Stimulated activated CD8-positive, alpha-beta memory T cell treated with anti-CD3 and anti-CD28 coated beads, Interleukin-7, amount 100 ng/mL, for 24 hours (primary cell): Measurements from ENCODE around the gene NDUFA11.
"Not testable (repeated sequence)": the region's sequence is repeated elsewhere in the genome, so short reads cannot be mapped to it uniquely, and the experiment has no call there.

Source experiments
- DNase-seq: peaks from one replicate; pipeline ENCODE4 v3.0.0-alpha.2; 2020; ENCODE audit warnings: low read depth

Gene NDUFA11

DNA sequence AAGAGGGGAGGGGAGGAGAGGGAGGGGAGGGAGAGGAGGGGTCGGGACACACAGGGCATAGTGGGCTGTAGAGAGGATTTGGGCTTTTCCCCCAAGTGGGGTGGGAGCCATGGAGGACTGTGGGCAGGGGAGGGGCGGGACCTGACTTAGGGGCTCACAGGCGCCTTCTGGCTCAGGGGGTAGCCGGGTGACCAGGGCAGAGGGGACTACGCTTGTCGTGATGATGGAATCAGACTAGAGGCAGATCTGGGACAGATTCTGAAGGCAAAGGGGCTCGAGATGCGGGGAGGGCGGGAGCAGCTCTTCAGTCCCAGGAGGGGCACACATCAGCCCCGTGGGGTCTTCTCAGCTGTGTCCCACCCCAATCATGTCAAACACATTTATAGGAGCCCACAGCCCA is 13.5 kb downstream of the NDUFA11 start:
- no peak for DNase-seq

DNA sequence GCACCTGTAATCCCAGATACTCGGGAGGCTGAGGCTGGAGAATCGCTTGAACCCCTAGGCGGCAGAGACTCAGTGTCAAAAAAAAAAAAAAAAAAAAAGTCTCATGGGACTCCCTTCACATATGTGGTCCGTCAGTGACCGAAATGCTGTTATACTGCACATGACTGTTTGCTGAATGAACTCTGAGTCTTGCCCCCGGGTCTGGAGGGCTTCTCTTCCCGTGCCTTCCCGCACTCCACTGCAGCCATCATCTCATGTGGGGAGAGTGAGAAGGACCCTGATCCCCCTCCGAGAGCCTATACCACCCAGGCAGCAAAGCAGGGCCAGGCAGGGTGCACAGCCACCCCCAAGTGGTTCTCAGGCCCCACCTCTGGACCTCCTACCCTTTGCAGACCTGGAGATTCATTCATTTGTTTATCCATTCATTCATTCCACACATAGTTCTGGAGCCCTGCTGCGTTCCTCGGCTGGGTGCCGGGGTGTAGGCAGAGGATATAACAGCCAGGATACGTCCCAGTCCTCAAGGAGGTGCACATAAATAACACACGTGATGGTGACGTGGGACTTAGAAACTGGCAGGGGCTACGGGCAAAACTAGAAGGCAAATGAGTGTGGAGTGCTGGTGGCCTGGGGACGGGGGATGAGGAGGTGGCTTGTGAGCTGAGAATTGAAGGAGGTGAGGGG is 14.2 kb downstream of the NDUFA11 start:
- no peak for DNase-seq

DNA sequence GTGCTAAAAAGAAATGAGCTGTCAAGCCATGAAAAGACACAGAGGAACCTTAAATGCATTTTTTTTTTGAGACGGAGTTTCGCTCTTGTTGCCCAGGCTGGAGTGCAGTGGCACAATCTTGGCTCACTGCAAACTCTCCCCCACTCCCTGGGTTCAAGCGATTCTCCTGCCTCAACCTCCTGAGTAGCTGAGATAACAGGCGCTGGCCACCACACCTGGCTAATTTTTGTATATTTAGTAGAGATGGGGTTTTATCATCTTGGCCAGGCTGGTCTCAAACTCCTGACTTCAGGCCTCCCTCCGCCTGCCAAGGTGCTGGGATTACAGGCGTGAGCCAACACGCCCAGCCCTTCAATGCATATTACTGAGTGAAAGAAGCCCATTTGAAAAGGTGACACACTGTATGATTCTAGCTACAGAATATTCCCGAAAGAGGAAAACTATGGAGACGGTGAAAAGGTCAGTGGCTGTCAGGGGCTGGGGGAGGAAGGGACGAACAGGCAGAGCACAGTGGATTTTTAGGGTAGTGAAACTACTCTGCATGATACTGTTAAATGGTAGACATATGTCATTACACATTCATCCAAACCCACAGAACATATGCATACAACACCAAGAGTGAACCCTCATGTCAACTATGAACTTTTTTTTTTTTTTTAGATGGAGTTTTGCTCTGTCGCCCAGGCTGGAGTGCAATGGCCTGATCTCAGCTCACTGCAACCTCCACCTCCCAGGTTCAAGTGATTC is 19.4 kb downstream of the NDUFA11 start:
- DNase-seq: not testable (repeated sequence)

DNA sequence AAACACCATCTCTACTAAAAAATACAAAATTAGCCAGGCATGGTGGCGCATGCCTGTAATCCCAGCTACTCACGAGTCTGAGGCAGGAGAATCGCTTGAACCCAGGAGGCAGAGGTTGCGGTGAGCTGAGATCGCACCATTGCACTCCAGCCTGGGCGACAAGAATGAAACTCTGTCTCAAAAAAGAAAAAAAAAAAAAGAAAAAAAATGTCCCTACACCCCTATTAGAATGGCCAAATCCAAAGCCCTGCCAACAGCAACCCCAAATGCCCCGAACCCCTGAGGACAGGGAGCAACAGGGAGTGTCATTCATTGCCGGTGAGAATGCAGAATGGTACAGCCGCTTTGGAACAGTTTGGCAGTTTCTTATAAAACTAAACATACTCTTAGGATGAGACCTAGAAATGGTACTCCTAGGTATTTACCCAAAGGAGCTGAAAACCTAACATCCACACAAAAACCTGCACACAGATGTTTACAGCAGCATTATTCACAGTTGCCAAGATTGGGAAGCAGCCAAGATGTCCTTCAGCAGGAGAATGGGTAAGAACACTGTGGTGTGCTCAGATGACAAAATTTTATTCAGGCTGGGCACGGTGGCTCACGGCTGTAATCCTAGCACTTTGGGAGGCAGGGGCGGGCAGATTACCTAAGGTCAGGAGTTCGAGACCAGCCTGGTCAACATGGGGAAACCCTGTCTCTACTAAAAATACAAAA is 20.3 kb downstream of the NDUFA11 start:
- not testable (repeated sequence) for DNase-seq

DNA sequence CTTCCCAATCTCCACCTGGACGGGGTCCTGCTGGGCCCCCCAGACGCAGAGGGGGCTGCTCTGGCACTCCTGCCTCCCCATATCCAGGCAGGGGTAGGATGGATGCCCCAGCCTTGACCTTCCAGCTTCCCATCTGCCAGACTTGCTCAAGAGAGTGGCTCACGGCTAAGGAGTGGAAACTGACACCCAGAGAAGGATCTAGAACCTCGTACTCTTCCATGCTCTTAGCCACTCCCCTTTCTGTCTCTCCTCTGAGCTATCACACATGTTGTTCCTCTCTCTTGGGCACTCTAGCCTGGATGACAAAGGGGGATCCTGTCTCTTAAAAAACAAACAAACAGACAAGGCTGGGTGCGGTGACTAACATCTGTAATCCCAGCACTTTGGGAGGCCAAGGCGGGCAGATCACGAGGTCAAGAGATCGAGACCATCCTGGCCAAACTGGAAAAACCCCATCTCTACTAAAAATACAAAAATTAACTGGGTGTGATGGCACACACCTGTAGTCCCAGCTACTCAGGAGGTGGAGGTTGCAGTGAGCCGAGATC is 21.1 kb downstream of the NDUFA11 start:
- no peak for DNase-seq

DNA sequence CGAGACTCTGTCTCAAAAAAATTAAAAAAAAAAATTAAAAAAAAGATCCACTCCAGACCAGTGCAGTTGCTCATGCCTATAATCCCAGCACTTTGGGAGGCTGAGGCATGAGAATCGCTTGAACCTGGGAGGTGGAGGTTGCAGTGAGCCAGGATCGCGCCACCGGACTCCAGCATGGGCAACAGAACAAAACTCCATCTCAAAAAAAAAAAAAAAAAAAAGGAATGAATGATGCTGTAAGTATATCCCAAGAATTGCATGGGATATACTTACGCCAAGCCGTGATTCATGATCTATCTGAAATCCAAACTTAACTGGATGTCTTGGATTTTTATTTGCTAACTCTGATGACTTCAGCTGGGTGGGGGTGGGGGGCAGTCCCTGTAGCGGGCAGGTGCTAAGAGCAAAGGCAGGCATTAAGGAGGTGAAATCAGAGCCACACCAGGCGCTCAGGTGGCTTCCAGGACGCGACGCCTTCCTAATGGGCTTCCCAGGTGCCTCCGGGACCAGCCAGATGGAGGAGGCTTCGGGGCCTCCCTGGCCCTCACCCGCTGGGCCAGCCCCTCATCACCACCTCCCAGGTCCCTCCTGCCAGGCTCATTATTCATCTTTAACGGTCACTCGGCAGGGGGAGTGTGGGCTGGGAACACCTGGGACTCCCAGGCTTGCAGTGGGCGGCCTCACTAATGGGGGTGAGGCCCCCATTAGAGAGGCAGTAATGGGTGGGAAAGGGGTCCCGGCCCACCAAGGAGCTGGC is 21.9 kb downstream of the NDUFA11 start:
- no peak for DNase-seq

DNA sequence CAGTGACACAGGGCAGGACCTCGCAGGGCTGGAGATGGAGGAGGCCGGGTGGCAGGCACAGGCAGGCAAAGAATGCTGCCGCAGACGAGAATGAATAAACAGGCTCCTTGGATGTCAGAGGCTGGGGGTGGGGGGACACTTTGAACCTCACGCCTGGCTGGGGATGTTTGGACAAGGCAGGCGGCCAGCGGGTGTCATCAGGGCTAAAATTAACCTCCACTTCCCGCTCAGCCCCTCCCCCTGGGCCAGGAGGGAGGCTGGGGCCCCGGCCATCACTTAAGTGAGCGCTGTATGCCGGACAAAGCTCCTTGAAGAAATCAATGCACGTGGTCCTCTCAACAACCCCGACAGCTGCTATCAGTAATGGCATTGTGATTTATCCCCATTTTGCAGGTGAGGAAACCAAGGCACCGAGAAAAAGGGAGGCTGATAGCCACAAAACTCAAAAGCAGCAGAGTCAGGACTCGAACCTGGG is 22.9 kb downstream of the NDUFA11 start:
- DNase-seq: no peak

DNA sequence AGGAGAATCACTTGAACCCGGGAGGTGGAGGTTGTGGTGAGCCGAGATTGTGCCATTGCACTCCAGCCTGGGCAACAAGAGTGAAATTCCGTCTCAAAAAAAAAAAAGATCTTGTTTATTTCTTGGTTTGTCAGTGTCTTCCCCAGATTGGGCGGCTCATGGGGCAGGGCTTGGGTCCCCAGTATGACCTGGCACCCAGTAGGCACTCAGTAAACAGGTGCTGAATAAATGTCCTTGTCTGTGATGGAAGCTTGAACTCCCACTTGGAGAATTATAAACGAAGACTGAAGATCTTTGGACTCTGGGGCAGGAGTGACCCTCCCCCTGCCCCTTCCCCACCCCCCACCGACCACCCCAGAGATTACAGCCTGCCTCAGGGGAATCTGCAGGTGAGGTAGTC is 23.4 kb downstream of the NDUFA11 start:
- DNase-seq: no peak

DNA sequence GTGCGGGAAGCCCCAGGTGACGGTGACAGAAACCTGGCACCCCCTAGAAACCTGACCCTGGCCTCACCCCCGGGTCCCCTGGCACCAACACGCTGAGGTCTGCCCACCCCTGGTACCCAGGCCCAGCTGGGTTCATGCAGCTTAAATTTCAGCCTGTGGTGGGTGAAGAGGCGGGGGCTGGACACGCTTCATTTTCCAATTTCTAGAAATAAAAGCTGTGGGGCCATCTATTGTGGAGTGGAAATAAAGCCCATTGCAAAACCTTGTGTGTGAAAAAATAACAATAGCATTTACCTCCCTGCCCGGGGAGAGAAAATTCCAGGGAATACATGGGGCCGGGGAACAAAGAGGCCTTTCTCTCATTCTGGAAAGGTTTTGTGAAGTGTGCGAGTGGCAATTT is 25.7 kb downstream of the NDUFA11 start:
- DNase-seq: no peak

DNA sequence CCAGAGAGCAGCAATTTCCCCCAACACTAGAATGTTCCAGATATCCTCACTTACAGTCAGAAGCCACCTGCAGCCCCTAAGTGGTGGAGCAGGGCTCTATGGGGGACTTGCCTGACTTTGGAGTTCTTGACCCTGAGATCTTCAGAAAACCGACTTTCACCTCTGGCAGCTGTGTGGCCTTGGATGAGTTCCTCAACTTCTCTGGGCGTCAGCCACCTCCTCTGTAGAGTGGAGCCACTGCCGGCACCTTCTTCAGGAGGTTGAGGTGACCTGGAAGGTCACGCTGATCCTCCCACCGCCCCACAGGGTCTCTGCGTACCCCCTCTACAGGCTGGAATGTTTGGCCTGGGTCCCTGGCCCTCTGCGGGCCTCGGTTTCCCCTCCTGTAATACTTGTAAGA is 26.2 kb downstream of the NDUFA11 start:
- no peak for DNase-seq

DNA sequence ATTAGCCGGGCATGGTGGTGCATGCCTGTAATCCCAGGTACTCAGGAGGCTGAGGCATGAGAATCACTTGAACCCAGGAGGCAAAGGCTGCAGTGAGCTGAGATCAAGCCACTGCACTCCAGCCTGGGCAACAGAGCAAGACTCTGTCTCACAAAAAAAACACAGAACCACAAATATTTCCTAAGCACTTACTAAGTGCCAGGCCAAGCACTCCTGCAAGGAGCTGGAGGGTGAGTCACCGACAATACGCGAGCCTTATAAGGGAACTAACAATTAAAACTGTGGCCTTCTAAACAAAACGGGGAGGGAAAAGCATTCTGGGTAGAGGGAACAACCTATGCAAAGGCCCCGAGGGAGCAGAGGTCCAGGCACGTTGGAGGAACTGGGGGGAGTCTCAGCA is 29.1 kb downstream of the NDUFA11 start:
- not testable (repeated sequence) for DNase-seq

DNA sequence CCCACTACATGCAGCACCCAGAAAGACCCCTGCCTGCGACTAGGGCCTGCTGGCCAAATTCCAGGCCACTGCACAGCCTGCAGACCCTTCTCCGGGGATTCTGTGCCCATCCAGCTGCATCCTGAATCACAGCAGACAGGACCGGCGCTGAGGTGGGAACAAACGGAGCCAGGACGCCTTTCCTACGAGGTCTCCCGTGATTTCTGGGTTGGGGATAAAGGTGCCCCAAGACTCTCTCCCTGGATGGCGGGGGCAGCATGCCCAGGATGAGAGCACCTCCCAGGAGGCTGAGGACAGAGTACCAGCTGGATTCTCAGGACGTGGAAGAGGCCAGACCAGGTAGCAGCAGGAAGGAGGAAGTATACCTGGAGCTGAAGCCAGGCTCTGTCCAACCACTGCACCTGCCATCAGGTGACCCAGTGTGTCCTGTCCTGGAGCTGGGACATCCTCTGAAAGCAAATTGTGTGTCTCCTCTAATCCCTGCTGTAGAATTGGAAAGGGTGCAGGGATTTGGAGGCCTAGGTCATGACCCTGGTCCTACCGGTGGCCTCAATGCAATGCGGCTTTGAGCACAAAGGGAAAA is 29.9 kb downstream of the NDUFA11 start:
- DNase-seq: no peak

DNA sequence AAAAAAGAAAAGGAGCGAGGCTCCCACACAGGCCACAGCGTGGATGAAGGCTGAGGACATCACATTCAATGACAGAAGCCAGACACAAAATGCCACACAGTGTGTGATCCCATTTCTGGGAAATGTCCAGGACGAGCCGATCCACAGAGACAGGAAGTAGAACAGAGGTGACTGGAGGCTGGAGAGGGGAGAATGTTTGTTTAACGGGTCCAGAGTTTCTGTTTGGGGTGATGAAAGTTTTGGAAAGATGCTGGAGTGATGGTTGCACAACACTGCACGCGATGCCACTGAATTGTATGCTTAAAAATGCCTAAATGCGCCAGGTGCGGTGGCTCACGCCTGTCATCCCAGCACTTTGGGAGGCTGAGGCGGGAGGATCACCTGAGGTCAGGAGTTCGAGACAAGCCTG is 32.6 kb downstream of the NDUFA11 start:
- no peak for DNase-seq

DNA sequence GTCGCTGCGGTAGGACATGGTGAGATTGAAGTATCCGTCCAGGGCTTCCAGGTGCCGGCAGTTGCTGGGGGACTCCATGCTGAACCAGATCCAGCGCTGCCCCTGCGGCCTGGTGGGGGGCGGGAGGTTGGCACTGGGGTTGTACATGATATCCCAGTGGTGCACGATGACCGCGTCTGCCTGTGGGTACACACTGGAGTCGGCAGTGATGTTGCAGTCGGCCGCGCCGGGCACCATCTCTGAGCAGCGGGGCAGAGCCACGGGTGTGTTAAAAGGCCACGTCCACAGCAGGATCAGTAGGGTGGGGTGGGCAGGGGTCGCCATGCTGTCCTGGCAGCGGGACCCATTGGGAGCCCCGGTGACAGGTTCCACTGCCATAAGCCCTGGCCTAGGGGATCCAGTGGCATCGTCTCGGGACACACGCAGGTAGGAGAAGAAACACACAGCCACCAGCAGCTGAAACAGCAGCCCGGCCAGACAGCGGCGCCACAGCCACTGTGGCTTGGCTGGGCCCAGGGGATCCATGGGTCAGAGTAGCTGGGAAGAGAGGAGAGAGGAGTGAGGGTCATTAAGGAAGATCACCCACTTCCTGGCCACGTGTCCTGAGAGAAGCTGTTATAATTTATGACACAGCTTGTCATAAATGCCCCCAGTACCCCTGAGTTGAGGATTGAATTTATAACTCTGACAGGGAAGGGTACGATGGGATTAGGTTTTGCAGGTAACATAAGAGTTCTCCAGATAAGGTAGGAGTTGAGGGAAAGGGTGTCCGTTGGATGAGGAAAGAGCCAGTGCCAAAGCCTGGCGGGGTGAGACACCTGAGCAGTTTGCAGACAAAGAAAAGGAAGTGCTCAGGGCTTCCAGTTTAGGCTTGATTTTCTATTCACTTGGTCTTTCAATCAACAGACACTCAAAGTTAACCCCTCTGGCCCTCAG is 36.1 kb downstream of the NDUFA11 start:
- DNase-seq: no peak

DNA sequence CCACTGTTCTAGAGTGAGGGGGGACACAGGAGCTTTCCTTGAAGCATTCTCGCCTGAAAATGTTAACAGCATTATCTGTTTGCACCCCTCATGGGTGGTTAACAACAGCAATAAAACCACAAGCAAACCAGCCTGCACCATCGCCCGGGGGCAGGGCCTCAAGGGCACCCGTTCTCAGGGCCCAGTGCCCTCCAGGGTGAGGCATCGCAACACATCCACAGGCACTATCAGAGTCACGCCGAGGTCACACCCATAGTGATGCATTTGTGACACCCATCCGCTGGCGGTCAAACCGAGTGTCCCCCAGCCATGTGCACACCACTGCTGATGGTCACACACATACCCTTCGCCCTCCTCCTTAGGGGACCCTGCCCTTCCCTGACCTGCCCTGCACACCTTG is 37.8 kb downstream of the NDUFA11 start:
- no peak for DNase-seq

DNA sequence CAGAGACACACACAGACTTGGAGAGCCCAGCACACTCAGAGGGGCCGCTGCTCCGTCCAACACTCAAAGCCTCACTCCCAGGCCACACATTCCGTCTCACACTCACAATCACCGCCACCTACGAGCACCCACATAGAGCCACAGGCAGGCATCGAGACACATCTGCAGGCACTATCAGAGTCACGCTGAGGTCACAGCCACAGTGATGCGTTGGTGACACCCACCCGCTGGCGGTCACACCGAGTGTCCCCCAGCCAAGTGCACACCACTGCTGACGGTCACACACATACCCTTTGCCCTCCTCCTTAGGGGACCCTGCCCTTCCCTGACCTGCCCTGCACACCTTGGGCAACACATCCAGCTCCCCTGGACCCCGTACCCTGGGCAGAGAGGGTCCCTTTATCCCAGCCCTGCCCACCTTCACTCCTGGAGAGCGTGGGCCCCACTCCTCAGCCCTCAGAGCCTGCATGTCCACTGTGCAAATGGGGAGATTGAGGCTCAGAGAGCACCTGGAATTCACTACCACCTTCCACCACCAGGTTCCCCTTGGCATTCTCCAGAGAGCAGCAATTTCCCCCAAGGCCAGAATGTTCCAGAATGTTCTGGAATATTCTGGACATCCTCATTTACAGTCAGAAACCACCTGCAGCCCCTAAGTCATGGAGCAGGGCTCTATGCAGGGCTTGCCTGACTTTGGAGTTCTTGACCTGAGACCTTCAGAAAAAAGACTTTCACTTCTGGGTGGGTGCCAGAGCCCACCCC is 38.7 kb downstream of the NDUFA11 start:
- DNase-seq: no peak

DNA sequence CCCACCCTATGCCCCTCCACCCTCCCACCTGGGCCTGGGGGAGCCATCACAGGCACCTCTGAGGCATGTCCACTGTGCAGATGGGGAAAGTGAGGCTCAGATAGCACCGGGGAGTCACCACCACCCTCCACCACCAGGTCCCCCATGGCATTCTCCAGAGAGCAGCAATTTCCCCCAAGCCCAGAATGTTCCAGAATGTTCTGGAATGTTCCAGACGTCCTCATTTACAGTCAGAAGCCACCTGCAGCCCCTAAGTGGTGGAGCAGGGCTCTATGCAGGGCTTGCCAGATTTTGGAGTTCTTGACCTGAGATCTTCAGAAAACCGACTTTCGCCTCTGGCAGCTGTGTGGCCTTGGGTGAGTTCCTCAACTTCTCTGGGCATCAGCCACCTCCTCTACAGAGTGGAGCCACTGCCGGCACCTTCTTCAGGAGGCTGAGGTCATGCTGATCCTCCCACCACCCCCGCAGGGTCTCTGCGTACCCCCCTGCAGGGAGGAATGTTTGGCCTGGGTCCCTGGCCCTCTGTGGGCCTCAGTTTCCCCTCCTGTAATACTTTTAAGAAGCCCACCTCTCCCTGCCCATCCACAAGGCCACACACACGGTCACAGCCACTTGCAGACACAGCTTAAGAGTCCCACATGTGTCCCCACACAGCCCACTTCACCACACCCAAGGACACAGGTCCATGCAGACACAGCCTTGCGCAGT is 39.4 kb downstream of the NDUFA11 start:
- no peak for DNase-seq

DNA sequence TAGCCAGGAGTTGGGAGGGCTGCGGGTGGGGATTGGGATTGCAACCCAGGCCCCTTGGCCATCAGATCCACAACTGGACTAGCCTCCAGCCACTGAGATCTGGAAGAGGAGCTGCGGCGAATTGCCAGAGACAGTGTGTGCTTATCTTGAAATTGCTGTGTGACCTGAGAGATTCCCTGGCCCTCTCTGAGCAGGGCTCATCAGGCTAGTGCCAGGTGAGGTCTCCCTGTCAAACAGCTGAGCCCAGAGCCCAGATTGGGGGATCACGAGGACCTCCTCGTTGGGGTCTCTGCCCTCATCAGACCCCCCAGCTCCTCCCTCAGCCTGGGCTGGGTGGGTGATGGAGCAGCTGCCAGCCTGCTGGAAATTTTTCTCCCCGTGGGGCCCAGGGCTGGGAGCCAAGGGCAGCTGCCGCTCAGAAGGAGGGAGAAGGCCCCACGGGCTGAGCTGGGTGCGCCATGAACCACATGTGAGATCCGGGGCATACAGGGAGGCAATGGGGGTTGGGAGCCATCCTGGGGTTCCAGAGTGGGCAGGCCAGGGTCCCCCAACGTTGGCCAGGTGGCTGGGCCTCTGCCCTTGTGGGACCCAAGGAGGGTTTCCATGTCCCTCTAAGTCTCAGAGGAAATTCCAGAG is 40.4 kb downstream of the NDUFA11 start:
- DNase-seq: no peak
